Liver (tissue), 9 donors: ENCODE measurements around the gene PKP1. TPM values are rescaled to one million over a fixed set of nuclear protein-coding genes. Genes with fewer than 3 reads are reported as not detected.

Experiments used
- DNase-seq: peaks from one replicate; pipeline ENCODE4 v3.0.0-alpha.2; 2017; ENCODE audit warnings: low spot score
- H3K27ac ChIP-seq, 2 donors: one replicate each; pipeline ENCODE4 v1.7.0; 2013; ENCODE audit warnings: inconsistent platforms in 2 of 2, low read length in 2 of 2, control low read depth in 1 of 2, low read depth in 1 of 2, mild to moderate bottlenecking in 1 of 2
- H3K27me3 ChIP-seq, 4 donors: one replicate each; pipeline versions ENCODE4 v1.6.1 to v1.7.0; 2013; ENCODE audit warnings: low read length in 3 of 4, inconsistent platforms in 1 of 4, mild to moderate bottlenecking in 1 of 4, moderate library complexity in 1 of 4; ENCODE audit not compliant: control insufficient read depth in 4 of 4, insufficient read depth in 4 of 4
- H3K36me3 ChIP-seq, 4 donors: one replicate each; pipeline versions ENCODE4 v1.6.1 to v1.7.0; 2013; ENCODE audit warnings: low read length in 3 of 4, mild to moderate bottlenecking in 3 of 4, low read depth in 1 of 4, moderate library complexity in 1 of 4; ENCODE audit not compliant: control insufficient read depth in 4 of 4, insufficient read depth in 3 of 4
- H3K4me1 ChIP-seq, 4 donors: one replicate each; pipeline versions ENCODE4 v1.6.1 to v1.7.0; 2013; ENCODE audit warnings: low read length in 3 of 4, mild to moderate bottlenecking in 3 of 4, moderate library complexity in 1 of 4; ENCODE audit not compliant: control insufficient read depth in 4 of 4, insufficient read depth in 4 of 4
- H3K4me3 ChIP-seq, 3 donors: one replicate each; pipeline versions ENCODE4 v1.6.1 to v1.7.0; 2013; ENCODE audit warnings: low read length in 3 of 3, control low read depth in 1 of 3, low read depth in 1 of 3, mild to moderate bottlenecking in 1 of 3
- H3K9ac ChIP-seq, 2 donors: one replicate each; pipeline ENCODE4 v1.7.0; 2013; ENCODE audit warnings: low read length in 2 of 2, mild to moderate bottlenecking in 2 of 2, moderate library complexity in 2 of 2, control low read depth in 1 of 2, low read depth in 1 of 2
- H3K9me3 ChIP-seq, 4 donors: one replicate each; pipeline versions ENCODE4 v1.6.1 to v1.7.0; 2013; ENCODE audit warnings: low read length in 3 of 4; ENCODE audit not compliant: control insufficient read depth in 4 of 4
- EGR1 ChIP-seq, 2 donors: IDR thresholded peaks; 2 replicates each; pipeline ENCODE4 v1.6.1; 2016 to 2018; ENCODE audit warnings: antibody characterized with exemption in 2 of 2, low read depth in 2 of 2
- FOXA2 ChIP-seq: IDR thresholded peaks from 2 replicates; pipeline ENCODE4 v1.6.1; 2016; ENCODE audit warnings: antibody characterized with exemption
- GABPA ChIP-seq, 2 donors: IDR thresholded peaks in 1 of 2; conservative IDR thresholded peaks in 1 of 2; 2 replicates each; pipeline ENCODE4 v1.6.1; 2016; ENCODE audit warnings: antibody characterized with exemption in 2 of 2, mild to moderate bottlenecking in 1 of 2, moderate library complexity in 1 of 2
- HNF4A ChIP-seq, 2 donors: conservative IDR thresholded peaks; 2 replicates each; pipeline ENCODE4 v1.6.1; 2016; ENCODE audit warnings: antibody characterized with exemption in 2 of 2, mild to moderate bottlenecking in 2 of 2
- JUND ChIP-seq, 2 donors: IDR thresholded peaks; 2 replicates each; pipeline ENCODE4 v1.6.1; 2016; ENCODE audit warnings: antibody characterized with exemption in 2 of 2
- NR2F2 ChIP-seq: IDR thresholded peaks from 2 replicates; pipeline ENCODE4 v1.6.1; 2016; ENCODE audit warnings: antibody characterized with exemption
- RAD21 ChIP-seq, 2 donors: IDR thresholded peaks; 2 replicates each; pipeline ENCODE4 v1.6.1; 2016; ENCODE audit warnings: antibody characterized with exemption in 2 of 2, mild to moderate bottlenecking in 2 of 2
- RXRA ChIP-seq, 2 donors: IDR thresholded peaks; 2 replicates each; pipeline ENCODE4 v1.6.1; 2017 to 2018; ENCODE audit warnings: antibody characterized with exemption in 2 of 2, mild to moderate bottlenecking in 1 of 2
- TAF1 ChIP-seq: conservative IDR thresholded peaks from 2 replicates; pipeline ENCODE4 v1.6.1; 2016; ENCODE audit warnings: antibody characterized with exemption, mild to moderate bottlenecking
- YY1 ChIP-seq: IDR thresholded peaks from 2 replicates; pipeline ENCODE4 v1.6.1; 2016; ENCODE audit warnings: antibody characterized with exemption, mild to moderate bottlenecking
- WGBS: extraction: QIAGEN DNeasy Blood & Tissue Kit; methylation state at CpG from one replicate; pipeline ENCODE4 v1.1.7; 2013; 5-methylcytosine and 5-hydroxymethylcytosine counted together
- polyA plus RNA-seq, 2 donors: library from polyadenylated mRNA; stranded (reverse) in 1 of 2; unstranded in 1 of 2; fragments of 200-250 nt in 1 of 2; fragments of >200 nt in 1 of 2; fragmentation: Nextera tagmentation in 1 of 2; extraction: Ambion mirVana in 1 of 2; gene quantifications; one replicate each; pipeline versions ENCODE4 v1.2.1 to v1.2.3, GENCODE V29; 2013 to 2015
- total RNA-seq, 2 donors: library from RNA; depleted of rRNA; stranded (reverse); fragments of >200 nt; gene quantifications; one replicate each; pipeline ENCODE4 v1.2.3, GENCODE V29; 2014
- TF ChIP-seq, protein P1 (sequence below): fragments of 150-350 bp; IDR thresholded peaks from 2 replicates; pipeline ENCODE4 v1.5.1; 2017; ENCODE audit warnings: improper control_type of control experiment, low read depth, low read length; ENCODE audit not compliant: missing input control
- TF ChIP-seq, protein P2 (sequence below): IDR thresholded peaks from 2 replicates; pipeline ENCODE4 v1.6.1; 2016; ENCODE audit warnings: antibody characterized with exemption
- TF ChIP-seq, protein P3 (sequence below): IDR thresholded peaks from 2 replicates; pipeline ENCODE4 v1.6.1; 2016; ENCODE audit warnings: antibody characterized with exemption, mild to moderate bottlenecking
- TF ChIP-seq, protein P4 (sequence below): IDR thresholded peaks from 2 replicates; pipeline ENCODE4 v1.6.1; 2016; ENCODE audit warnings: antibody characterized with exemption
- donor health status: healthy.
- donor health status: healthy.
- donor health status: healthy.
- donor health status: healthy.
- donor health status: healthy.

Gene PKP1
- total and polyA plus RNA-seq, 4 donors, result 0.01 TPM; not detected in 3

DNA sequence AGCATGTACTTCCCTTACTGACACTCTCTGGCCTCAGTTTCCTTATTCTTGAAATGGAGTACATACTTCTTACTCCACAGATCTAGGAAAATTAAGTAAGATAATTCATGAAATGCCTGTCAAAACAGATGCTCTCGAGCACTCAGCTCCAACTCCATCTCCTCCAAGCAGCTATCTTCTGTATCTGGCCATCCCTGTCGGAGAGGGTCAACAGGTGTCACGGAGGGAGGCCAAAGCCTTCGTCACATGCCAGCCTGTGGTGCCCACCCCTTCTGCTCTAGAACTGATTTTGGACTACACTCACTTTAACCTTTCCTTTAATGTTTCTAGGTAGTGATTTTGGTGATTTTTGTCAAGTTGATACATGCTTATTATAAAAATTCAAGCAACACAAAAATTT is 18.8 kb upstream of the PKP1 start:
- Histone ChIP-seq H3K9me3 (no peaks in the 10 kb centered on the region), H3K4me1 (peaks cover 0 to 2% (median 0%) of the 10 kb centered on the region in 4 donors), H3K27me3 (peaks cover 0 to 8% (median 3%) of the 10 kb centered on the region in 4 donors), H3K27ac (no peak overlapping the region), H3K4me3 (no peak overlapping the region), H3K36me3 (no peaks in the 10 kb centered on the region), H3K9ac (no peak overlapping the region)
- WGBS, result 84% methylated on average over 4 of the region's 4 CpGs
- TF ChIP-seq, protein P1, sequence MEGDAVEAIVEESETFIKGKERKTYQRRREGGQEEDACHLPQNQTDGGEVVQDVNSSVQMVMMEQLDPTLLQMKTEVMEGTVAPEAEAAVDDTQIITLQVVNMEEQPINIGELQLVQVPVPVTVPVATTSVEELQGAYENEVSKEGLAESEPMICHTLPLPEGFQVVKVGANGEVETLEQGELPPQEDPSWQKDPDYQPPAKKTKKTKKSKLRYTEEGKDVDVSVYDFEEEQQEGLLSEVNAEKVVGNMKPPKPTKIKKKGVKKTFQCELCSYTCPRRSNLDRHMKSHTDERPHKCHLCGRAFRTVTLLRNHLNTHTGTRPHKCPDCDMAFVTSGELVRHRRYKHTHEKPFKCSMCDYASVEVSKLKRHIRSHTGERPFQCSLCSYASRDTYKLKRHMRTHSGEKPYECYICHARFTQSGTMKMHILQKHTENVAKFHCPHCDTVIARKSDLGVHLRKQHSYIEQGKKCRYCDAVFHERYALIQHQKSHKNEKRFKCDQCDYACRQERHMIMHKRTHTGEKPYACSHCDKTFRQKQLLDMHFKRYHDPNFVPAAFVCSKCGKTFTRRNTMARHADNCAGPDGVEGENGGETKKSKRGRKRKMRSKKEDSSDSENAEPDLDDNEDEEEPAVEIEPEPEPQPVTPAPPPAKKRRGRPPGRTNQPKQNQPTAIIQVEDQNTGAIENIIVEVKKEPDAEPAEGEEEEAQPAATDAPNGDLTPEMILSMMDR, result no peak
- DNase-seq, result no peak

DNA sequence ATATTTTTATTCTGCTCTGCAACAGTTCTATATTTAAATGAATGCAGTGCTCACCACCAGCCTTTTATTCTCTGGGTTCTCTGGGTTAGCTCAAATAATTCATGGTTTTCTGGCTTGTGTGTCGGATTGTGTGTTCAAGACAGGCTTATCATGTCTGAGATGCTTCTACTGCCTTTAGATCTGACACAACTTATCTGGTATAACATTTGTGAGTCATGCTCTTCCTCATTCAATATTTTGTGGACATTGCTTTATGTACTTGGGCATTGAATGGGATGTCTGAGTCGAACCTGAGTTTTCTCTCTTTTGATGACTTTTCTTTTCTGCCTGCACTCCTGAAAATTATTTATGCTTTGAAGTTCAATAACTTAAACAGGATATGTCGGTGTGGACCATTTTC is 17.6 kb upstream of the PKP1 start:
- Histone ChIP-seq H3K4me1 (no peaks in the 10 kb centered on the region), H3K9ac (no peak overlapping the region), H3K27ac (no peak overlapping the region), H3K36me3 (no peaks in the 10 kb centered on the region), H3K27me3 (peaks cover 0 to 5% (median 2%) of the 10 kb centered on the region in 4 donors), H3K9me3 (no peaks in the 10 kb centered on the region), H3K4me3 (no peak overlapping the region)
- DNase-seq, result no peak
- TF ChIP-seq HNF4A (conservative IDR thresholded peaks at IDR 0.05) (no peak), YY1 (no peak), TAF1 (no peak), RAD21 (IDR thresholded peaks at IDR 0.05) (no peak), GABPA (IDR thresholded peaks at IDR 0.05 in 1 of 2, conservative IDR thresholded peaks at IDR 0.05 in 1 of 2) (no peak), EGR1 (IDR thresholded peaks at IDR 0.05; ENCODE audit: low read depth in 2 of 2) (no peak), FOXA2 (no peak), JUND (IDR thresholded peaks at IDR 0.05) (no peak), NR2F2 (no peak), RXRA (IDR thresholded peaks at IDR 0.05) (no peak)
- TF ChIP-seq, protein P2, sequence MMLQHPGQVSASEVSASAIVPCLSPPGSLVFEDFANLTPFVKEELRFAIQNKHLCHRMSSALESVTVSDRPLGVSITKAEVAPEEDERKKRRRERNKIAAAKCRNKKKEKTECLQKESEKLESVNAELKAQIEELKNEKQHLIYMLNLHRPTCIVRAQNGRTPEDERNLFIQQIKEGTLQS, result no peak
- TF ChIP-seq, protein P3, sequence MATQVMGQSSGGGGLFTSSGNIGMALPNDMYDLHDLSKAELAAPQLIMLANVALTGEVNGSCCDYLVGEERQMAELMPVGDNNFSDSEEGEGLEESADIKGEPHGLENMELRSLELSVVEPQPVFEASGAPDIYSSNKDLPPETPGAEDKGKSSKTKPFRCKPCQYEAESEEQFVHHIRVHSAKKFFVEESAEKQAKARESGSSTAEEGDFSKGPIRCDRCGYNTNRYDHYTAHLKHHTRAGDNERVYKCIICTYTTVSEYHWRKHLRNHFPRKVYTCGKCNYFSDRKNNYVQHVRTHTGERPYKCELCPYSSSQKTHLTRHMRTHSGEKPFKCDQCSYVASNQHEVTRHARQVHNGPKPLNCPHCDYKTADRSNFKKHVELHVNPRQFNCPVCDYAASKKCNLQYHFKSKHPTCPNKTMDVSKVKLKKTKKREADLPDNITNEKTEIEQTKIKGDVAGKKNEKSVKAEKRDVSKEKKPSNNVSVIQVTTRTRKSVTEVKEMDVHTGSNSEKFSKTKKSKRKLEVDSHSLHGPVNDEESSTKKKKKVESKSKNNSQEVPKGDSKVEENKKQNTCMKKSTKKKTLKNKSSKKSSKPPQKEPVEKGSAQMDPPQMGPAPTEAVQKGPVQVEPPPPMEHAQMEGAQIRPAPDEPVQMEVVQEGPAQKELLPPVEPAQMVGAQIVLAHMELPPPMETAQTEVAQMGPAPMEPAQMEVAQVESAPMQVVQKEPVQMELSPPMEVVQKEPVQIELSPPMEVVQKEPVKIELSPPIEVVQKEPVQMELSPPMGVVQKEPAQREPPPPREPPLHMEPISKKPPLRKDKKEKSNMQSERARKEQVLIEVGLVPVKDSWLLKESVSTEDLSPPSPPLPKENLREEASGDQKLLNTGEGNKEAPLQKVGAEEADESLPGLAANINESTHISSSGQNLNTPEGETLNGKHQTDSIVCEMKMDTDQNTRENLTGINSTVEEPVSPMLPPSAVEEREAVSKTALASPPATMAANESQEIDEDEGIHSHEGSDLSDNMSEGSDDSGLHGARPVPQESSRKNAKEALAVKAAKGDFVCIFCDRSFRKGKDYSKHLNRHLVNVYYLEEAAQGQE, result no peak
- TF ChIP-seq, protein P4, sequence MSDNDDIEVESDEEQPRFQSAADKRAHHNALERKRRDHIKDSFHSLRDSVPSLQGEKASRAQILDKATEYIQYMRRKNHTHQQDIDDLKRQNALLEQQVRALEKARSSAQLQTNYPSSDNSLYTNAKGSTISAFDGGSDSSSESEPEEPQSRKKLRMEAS, result no peak
- TF ChIP-seq, protein P1, result no peak
- 67% methylated on average over 3 of the region's 3 CpGs for WGBS
